ENCODE results near the gene ITGB4.
"Not testable (repeated sequence)": the region's sequence is repeated elsewhere in the genome, so short reads cannot be mapped to it uniquely, and the experiment has no call there.

The ITGB4 gene

GRCh38 chr17:75754378-75755204 is 33.3 kb downstream of the ITGB4 start:
- DNase-seq: no peak

DNA sequence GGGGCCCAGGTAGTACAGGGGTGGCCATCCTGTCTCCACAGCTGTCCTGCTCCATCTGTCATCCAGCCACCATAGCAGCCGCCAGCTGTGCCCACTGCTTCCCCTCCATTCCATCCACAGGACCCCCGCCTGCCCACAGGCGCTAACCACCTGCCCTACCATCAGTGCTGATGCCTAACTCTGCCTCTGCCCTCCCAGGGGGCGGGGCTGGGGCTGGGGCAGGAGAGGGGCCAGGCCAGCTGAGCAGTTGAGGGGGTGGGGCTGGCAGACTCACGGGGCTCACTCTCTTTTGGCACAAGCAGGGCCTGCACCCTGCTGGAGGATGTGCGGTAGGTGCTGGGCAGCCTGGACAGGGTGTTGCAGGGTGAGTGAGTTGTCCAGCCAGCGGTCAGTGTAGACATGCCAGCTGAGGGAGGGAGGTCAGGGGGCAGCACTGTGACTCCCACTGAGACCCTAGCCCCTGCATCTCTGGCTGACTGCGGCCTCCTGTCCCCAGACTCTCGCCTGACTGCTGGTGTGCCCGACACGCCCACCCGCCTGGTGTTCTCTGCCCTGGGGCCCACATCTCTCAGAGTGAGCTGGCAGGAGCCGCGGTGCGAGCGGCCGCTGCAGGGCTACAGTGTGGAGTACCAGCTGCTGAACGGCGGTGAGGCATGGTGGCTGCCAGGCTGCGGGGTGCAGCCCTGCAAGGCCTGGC is 34.1 kb downstream of the ITGB4 start:
- no peak for DNase-seq

DNA sequence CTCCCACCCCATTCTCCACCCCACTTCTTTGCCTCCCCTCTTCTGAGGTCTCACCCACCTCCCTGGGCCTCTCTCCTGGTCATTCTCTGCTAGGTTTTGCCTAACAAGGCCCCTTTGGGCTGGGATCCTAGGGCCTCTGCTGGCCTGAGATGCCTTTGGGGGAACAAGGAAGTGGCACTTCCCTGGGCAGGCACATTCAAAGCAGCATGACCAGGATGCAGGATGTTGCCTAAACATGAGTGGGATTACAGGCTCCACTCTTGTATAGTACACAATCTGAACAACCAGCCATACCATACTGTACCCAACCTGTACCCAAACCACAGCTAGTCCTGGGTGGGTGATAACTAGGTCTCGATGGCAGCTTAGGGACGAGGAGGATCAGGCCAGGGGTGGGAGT is 34.7 kb downstream of the ITGB4 start:
- DNase-seq: no peak

DNA sequence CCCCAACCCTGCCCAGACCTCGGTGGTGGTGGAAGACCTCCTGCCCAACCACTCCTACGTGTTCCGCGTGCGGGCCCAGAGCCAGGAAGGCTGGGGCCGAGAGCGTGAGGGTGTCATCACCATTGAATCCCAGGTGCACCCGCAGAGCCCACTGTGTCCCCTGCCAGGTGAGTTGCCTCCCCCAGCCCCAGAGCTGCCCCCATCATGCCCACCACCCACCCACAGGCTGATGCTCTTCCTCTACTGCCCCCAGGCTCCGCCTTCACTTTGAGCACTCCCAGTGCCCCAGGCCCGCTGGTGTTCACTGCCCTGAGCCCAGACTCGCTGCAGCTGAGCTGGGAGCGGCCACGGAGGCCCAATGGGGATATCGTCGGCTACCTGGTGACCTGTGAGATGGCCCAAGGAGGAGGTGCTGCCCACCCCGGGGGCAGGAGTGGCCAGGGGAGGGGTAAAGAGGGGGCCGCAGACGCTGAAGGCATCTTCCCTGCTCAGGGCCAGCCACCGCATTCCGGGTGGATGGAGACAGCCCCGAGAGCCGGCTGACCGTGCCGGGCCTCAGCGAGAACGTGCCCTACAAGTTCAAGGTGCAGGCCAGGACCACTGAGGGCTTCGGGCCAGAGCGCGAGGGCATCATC is 35.3 kb downstream of the ITGB4 start:
- DNase-seq: no peak

DNA sequence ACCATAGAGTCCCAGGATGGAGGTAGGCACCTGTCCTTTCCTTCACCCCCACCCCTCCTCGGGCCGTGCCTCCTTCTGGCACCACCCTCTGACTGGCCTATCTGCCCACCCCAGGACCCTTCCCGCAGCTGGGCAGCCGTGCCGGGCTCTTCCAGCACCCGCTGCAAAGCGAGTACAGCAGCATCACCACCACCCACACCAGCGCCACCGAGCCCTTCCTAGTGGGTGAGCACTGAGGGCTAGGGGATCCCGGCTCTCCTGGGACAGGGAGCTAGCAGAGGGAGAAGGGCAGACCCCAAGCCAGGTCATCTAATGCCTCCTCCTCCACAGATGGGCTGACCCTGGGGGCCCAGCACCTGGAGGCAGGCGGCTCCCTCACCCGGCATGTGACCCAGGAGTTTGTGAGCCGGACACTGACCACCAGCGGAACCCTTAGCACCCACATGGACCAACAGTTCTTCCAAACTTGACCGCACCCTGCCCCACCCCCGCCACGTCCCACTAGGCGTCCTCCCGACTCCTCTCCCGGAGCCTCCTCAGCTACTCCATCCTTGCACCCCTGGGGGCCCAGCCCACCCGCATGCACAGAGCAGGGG is 35.9 kb downstream of the ITGB4 start:
- no peak for DNase-seq

DNA sequence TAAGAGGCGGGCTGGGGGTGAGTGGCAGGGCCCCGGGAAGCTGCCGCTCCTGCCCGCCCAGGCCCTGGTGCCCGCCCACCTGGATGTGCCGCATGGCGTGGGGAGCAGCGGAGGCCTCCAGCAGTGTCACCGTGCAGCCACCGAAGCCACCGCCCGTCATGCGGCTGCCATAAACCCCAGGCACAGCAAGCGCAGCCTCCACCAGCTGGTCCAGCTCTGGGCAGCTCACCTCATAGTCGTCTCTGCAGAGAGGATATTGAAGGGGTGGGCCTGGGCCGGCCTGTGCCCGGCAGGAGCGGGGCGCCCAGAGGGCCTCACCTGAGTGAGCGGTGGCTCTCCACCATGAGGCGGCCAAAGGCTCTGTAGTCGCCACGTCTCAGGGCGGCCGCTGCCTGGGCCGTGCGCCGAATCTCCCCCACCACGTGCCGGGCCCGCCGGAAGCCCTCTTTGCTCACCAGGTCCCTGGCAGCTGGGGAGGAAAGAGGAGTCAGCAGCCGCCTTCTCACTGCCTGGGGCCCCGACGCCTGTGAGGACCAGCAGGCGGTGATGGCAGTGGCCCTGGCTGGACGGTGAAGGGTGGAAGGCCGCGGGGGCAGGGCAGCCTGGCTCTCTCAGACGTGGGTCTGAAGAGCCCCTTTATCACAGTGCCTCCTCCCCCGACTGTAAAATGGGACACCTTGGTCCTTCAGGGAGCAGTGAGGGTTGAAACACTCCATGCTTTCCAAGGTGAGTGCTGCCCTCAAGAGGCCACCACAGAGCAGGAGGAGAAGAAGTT is 37.1 kb downstream of the ITGB4 start:
- DNase-seq: no peak

DNA sequence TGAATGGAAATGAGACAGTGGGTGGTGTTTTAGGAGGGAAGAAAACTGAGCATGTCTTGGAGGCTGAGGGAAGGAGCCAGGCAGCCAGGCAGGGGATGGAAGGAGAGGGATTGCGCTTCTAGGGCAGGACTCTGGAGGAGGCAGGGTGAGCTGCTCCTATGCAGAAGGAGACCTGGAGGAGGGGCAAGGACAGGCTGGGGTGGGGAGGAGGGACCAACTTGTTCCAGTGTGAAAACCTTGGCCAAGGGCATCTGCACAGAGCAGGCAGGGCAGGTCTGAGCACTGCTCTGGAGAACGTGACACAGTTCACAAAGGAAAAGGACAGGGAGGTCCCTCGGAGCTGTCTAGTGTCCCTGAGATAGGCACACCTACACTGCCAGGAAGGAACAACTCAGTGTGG is 38.2 kb downstream of the ITGB4 start:
- DNase-seq: no peak

DNA sequence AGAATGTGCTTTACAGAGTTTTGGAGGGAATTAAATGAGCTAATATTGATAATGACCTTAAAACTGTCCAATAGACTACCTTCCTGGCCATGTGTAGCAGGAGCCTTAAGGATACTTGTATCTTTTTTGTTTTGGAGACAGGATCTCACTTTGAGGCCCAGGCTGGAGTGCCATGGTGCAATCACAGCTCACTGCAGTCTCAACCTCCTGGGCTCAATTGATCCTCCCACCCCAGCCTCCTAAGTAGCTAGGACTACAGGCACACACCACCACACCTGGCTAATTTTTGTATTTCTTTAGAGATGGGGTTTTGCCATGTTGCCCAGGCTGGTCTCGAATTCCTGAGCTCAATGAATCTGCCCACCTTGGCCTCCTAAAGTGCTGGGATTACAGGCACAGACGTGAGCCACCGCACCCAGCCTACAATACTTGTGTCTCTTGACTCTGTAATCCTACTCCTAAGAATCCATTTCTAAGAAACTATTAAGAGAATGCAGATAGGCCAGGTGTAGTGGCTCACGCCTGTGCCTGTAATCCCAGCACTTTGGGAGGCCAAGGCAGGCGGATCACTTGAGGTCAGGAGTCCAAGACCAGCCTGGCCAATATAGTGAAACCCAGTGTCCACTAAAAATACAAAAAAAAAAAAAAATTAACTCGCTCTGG is 38.9 kb downstream of the ITGB4 start:
- not testable (repeated sequence) for DNase-seq

- no peak for DNase-seq
These were observed 41.4 kb downstream of the ITGB4 start for GRCh38 chr17:75762513-75763268.

GRCh38 chr17:75763269-75763607 is 42.0 kb downstream of the ITGB4 start:
- no peak for DNase-seq

GRCh38 chr17:75763613-75764416 is 42.6 kb downstream of the ITGB4 start:
- no peak for DNase-seq

DNA sequence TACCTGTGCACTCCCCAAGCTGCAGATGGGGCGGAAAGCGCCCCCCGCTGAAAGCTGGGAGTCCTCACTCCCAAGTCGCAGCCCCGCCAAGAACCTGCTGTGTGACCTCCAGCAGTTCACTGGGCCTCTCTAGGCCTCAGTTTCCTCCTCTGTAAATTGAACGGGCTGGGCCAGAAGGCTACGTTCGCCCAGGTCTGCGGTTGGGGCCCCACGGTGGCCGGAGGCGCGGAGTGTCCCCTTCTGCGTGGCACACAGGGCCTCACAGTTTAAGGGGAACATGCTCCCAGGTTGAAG is 43.1 kb downstream of the ITGB4 start:
- no peak for DNase-seq

GRCh38 chr17:75764711-75765421 is 43.6 kb downstream of the ITGB4 start, which contains the start of gene GALK1:
Gene GALK1 (minus strand): TSS chr17:75765192. CDS start chr17:75765136, 56 bp downstream.
- DNase-seq: peak; percentile 65

DNA sequence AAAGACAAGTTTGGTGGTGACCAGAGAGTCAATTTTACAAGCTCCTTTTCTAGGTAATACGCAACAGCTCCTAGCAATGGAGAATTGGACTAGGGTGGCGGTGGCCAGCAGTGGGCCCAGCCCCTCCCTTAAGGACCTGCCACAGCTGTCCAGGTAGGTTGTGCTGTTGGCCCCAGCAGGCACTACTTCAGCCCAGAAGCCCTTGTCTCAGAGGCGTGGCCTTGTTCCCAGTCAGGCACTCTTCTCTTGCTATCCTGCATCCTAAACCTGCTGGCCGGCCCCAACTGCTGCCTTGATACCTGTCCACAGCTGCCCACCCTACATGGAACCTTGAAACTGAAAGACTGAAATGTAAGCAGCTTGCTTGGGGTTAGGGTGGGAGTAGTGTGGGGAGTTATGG is 44.7 kb downstream of the ITGB4 start:
- no peak for DNase-seq

DNA sequence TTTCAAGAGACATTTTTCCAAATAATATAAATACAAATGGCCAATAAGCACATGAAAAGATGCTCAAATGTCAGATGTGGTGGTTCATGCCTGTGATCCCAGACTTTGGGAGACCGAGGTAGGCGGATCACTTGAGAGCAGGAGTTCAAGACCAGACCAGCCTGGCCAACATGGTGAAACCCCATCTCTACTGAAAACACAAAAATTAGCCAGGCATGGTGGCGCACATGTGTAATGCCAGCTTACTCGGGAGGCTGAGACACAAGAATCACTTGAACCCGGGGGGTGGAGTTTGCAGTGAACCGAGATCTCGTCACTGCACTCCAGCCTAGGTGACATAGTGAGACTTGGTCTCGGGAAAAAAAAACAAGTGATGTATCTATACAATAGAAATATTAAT is 46.6 kb downstream of the ITGB4 start:
- no peak for DNase-seq

- no peak for DNase-seq
These were observed 48.3 kb downstream of the ITGB4 start for GRCh38 chr17:75769536-75769935.

DNA sequence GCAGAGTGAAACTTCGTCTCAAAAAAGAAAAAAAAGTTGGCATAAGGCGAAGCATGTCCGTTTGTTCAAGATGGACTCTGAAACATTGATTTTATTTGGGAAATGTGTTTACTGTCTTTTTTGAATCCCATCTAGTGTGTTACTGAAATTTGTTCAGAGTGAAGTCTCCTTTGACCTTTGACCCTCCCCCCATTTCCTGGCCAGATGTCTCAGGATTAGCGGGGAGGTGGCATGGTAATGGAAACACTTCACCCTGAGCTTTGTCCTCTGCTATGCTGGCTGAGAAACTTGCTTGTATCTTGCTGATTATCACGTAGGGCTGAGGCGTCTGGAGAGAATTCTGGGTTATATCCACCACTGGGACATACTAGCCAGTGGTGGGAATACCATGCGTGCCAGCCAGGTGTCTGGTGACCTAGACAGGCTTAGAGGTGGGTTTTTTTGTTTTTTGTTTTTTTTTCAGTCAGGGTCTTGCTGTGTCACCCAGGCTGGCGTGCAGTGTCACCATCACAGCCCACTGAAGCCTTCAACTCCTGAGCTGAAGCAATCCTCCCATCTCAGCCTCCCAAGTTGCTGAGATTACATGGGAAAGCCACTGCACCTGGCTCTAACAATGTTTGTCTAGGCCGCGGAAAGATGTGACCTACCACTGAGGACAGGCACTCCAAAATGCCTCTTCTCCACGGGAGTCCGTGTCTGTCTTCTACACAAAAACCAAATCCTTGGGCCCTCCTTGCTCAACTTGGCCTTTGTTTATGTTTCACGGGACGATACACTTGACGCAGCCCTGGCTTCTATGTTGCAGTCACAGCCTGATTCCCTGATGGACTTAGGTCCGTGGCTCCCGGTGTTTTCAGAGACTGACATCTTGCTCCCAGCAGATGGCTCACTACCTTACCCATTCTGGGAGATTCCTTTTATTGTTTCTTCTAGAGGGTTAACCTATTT is 50.3 kb downstream of the ITGB4 start:
- no peak for DNase-seq

DNA sequence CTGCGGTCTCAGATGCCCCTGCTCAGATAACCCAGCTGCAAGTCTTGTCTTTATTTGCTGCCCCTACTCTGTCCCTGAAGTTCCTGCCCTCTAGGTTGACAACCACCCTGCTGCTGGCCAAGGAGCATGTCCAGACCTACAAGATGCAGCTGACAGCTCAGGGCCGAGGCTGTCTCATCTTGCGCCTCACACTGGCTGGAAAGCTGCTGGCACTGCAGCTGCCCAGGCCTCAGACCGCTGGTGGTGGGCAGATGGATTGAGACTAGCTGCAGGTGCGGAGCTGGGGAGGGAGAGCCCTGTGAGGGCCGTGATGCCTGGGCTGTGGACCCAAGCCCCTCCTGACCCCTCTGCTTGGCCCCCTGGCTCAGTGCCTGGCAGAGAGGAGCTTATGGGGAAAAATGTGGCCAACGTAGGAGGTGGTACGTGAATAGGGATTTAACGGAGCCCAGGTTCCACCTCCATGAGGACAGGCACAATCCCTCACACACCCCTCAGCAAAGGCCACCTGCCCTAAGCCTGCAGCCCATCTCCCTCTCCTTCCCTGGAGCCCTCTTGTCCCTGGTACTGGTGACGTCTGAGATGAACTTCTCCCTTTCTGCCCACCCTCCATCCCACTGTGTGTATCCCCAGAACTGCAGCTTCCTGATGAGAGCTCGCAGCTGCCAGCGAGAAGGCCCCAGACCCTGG is 52.0 kb downstream of the ITGB4 start:
- no peak for DNase-seq

Data from activated CD4-positive, alpha-beta T cell treated with anti-CD3 and anti-CD28 coated beads for 1 hour (primary cell).